PFSK-1 (cell line): ENCODE results near the gene NYAP2.

Experiments used
- POLR2AphosphoS5 ChIP-seq: IDR thresholded peaks from 2 replicates; pipeline ENCODE4 v1.6.1; 2012; ENCODE audit warnings: low read depth, mild to moderate bottlenecking, control low read depth, low read length, moderate library complexity
- REST ChIP-seq, 2 experiments: IDR thresholded peaks; 2 replicates each; pipeline versions ENCODE4 v1.6.1 to v1.8.0; 2011 to 2012; ENCODE audit warnings: low read depth in 2 of 2, low read length in 2 of 2, control low read depth in 1 of 2, inconsistent platforms in 1 of 2, mild to moderate bottlenecking in 1 of 2, moderate library complexity in 1 of 2; ENCODE audit not compliant: insufficient read depth in 1 of 2
- SIN3A ChIP-seq: IDR thresholded peaks from 2 replicates; pipeline ENCODE4 v1.6.1; 2012; ENCODE audit warnings: mild to moderate bottlenecking, low read length, moderate library complexity, borderline replicate concordance; ENCODE audit not compliant: insufficient read depth
- TAF1 ChIP-seq: IDR thresholded peaks from 2 replicates; pipeline ENCODE4 v1.6.1; 2012; ENCODE audit warnings: low read length, control low read depth, borderline replicate concordance; ENCODE audit not compliant: insufficient read depth

DNA sequence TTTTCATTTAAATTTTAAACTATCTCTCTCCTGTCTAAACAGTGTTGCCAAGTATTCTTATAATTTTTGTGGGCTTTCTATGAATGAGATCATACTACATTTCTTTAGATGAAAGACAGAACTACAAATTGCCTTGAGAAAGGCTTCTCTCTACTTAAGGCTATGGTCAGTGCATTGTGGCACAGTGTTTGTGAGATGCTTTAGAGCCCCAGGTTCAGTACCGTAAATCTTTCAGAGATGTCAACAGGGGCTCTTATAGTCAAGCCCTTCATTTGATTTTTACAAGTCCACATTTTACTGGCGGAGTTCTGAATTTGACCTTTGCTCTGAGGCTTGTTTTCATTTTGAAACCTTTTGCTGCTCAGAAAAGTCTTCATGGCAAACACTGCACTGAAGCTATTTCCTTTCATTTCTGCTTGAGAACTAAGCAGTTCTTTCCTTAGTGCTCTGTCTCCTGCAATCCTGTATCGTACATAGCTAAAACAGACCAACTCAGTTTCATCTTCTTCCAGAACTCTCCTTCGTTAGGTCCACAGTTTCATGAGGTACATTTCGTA is 175.2 kb downstream of the NYAP2 start:
- TF ChIP-seq POLR2AphosphoS5: no peak
- no peak for TF ChIP-seq SIN3A
- TF ChIP-seq REST (IDR thresholded peaks at IDR 0.05; ENCODE audit: insufficient read depth in 1 of 2, low read depth in 2 of 2, low read length in 2 of 2): no peak
- no peak for TF ChIP-seq TAF1
